Upper lobe of left lung (tissue), 4 donors: ENCODE measurements around the gene ITPRIP.

Experiments used
- CTCF ChIP-seq, 6 experiments: fragments of 450-650 bp in 4 of 6; fragments of 200-600 bp in 2 of 6; sonication (generic) in 2 of 6; IDR thresholded peaks; one replicate each; pipeline ENCODE4 v1.5.1; 2016 to 2019; ENCODE audit warnings: antibody characterized with exemption in 6 of 6
- POLR2A ChIP-seq, 4 donors: fragments of 450-650 bp; IDR thresholded peaks; one replicate each; pipeline ENCODE4 v1.5.1; 2016 to 2017; ENCODE audit warnings: antibody characterized with exemption in 4 of 4, mild to moderate bottlenecking in 2 of 4
- POLR2AphosphoS5 ChIP-seq, 2 donors: sonication (generic); formaldehyde crosslinking; IDR thresholded peaks; one replicate each; pipeline ENCODE4 v1.5.1; 2017; ENCODE audit warnings: antibody characterized with exemption in 2 of 2

DNA sequence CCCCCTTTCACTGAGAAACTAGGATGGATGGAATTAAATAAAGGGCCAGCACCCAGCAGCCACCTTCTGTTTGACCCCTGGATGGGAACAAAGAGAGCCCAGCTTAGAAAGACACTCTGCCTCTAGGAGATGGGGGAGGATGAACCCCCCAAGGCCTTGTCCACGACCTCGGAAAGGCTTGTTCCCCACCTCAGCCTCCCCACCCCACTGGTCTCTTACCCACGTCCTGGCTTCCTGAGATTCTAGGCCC lies 9.7 kb downstream of the ITPRIP start:
- no peak for TF ChIP-seq CTCF (IDR thresholded peaks at IDR 0.05)
- no peak for TF ChIP-seq POLR2AphosphoS5 (IDR thresholded peaks at IDR 0.05)
- TF ChIP-seq POLR2A (IDR thresholded peaks at IDR 0.05): no peak
